HL-60/S4 (cell line): Measurements from ENCODE around the gene IMPA2.
"Not testable (repeated sequence)": the region's sequence is repeated elsewhere in the genome, so short reads cannot be mapped to it uniquely, and the experiment has no call there.

Experiments
- in situ Hi-C: fragments of 300-500 bp; cut with MboI; formaldehyde crosslinking; loops from 2 replicates; pipeline ENCODE4 v1.14.3; 2022; ENCODE audit warnings: low sequenced_read_pairs

IMPA2 gene

GRCh38 chr18:12064086-12064763 is 82.9 kb downstream of the IMPA2 start:
- in situ Hi-C loops = no loop called here

- in situ Hi-C loops = no loop called here
Observed at GRCh38 chr18:12065397-12065796, 84.1 kb downstream of the IMPA2 start.

GRCh38 chr18:12066910-12067511 is 85.7 kb downstream of the IMPA2 start:
- in situ Hi-C loops = no loop called here

- in situ Hi-C loops = no loop called here
Observed at GRCh38 chr18:12067671-12068070, 86.4 kb downstream of the IMPA2 start.

- in situ Hi-C loops = not testable (repeated sequence)
Observed at GRCh38 chr18:12068316-12068949, 87.1 kb downstream of the IMPA2 start.

GRCh38 chr18:12068950-12069320 is 87.6 kb downstream of the IMPA2 start:
- in situ Hi-C loops = no loop called here

- in situ Hi-C loops = not testable (repeated sequence)
Observed at GRCh38 chr18:12071066-12071465, 89.8 kb downstream of the IMPA2 start.

- in situ Hi-C loops = no loop called here
Observed at GRCh38 chr18:12072996-12073395, 91.7 kb downstream of the IMPA2 start.

- in situ Hi-C loops = no loop called here
Observed at GRCh38 chr18:12074736-12075135, 93.4 kb downstream of the IMPA2 start.

- in situ Hi-C loops = no loop called here
Observed at GRCh38 chr18:12076424-12077140, 95.3 kb downstream of the IMPA2 start.

- in situ Hi-C loops = not testable (repeated sequence)
Observed at GRCh38 chr18:12077994-12078393, 96.7 kb downstream of the IMPA2 start.

- in situ Hi-C loops = no loop called here
Observed at GRCh38 chr18:12079491-12080237, 98.4 kb downstream of the IMPA2 start.
